Measurements from ENCODE around the gene MATCAP1.
A peak's percentile ranks its signal among the peaks of the same experiment; 100 is the strongest.

Gene MATCAP1

DNA sequence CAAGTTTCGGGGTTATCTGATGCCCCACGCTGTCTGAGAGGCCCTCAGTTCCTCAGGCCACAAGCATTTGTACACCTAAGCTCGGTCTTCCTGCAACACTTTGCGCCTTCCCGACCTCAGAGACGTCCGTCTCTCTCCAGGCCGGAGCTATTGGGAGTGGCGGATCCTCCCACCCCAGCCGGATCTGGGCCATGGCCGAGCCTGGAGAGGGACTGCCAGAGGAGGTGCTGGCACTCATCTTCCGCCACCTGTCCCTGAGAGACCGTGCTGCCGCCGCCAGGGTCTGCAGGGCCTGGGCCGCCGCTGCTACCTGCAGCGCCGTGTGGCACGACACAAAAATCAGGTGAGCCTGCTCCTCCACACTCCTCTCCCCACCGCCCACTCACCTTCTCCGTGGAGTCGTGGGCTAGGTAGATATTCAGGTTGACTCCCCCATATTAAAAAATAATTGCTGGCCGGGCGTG, 22.1 kb downstream of the MATCAP1 start:
- H4K20me1 ChIP-seq (ENCODE audit: insufficient read depth, low read length), result peaks cover 7% of the 10 kb centered on the region
- no peaks in the 10 kb centered on the region for H3K27me3 ChIP-seq (ENCODE audit: insufficient read depth, low read length, poor library complexity)
- H3K4me3 ChIP-seq (ENCODE audit: low read depth in 1 of 2, low read length in 2 of 2), result peak overlapping the region in 1 of 2 experiments; percentile 97; a peak in 2 of 4 replicates
- peak overlapping the region; percentile 98 for H2AFZ ChIP-seq (ENCODE audit: low read depth, low read length)
- H3K27ac ChIP-seq (ENCODE audit: low read length), result peak overlapping the region; percentile 46; the same call in 1 of the 2 replicates
- H3K4me1 ChIP-seq (ENCODE audit: insufficient read depth, low read length), result peaks cover 41% of the 10 kb centered on the region
- no peaks in the 10 kb centered on the region for H3K36me3 ChIP-seq (ENCODE audit: insufficient read depth, low read length)
- TF ChIP-seq EZH2 (IDR thresholded peaks at IDR 0.05; ENCODE audit: borderline replicate concordance, low read depth, low read length, severe bottlenecking) (no peak), CTCF (IDR thresholded peaks at IDR 0.05; ENCODE audit: borderline replicate concordance, extremely low read depth, low read length, poor library complexity, severe bottlenecking) (no peak)
- H3K4me2 ChIP-seq (ENCODE audit: insufficient read depth, low read length), result peak overlapping the region; percentile 97
- peak overlapping the region; percentile 68 for H3K9ac ChIP-seq (ENCODE audit: low read depth, low read length)
- no peaks in the 10 kb centered on the region for H3K9me3 ChIP-seq (ENCODE audit: insufficient read depth, low read length, severe bottlenecking)
- H3K79me2 ChIP-seq (ENCODE audit: insufficient read depth, low read length), result peaks cover 6% of the 10 kb centered on the region; the same call in 1 of the 2 replicates
- DNase-seq (no peak), ATAC-seq (ENCODE audit: insufficient read depth, low read depth) (no peak)

- H3K9me3 ChIP-seq (ENCODE audit: insufficient read depth, low read length, severe bottlenecking), result no peaks in the 10 kb centered on the region
- TF ChIP-seq EZH2 (IDR thresholded peaks at IDR 0.05; ENCODE audit: borderline replicate concordance, low read depth, low read length, severe bottlenecking) (no peak), CTCF (IDR thresholded peaks at IDR 0.05; ENCODE audit: borderline replicate concordance, extremely low read depth, low read length, poor library complexity, severe bottlenecking) (no peak)
- H3K4me2 ChIP-seq (ENCODE audit: insufficient read depth, low read length), result peak overlapping the region; percentile 97
- peaks cover 6% of the 10 kb centered on the region; the same call in 1 of the 2 replicates for H3K79me2 ChIP-seq (ENCODE audit: insufficient read depth, low read length)
- H3K27me3 ChIP-seq (ENCODE audit: insufficient read depth, low read length, poor library complexity), result no peaks in the 10 kb centered on the region
- ATAC-seq (ENCODE audit: insufficient read depth, low read depth) (peak; percentile 36), DNase-seq (peak; percentile 77)
- H3K4me3 ChIP-seq (ENCODE audit: low read depth in 1 of 2, low read length in 2 of 2), result peak overlapping the region; percentile 85 to 97
- peak overlapping the region; percentile 68 for H3K9ac ChIP-seq (ENCODE audit: low read depth, low read length)
- peaks cover 54% of the 10 kb centered on the region for H3K4me1 ChIP-seq (ENCODE audit: insufficient read depth, low read length)
- H2AFZ ChIP-seq (ENCODE audit: low read depth, low read length), result peak overlapping the region; percentile 98
- peak overlapping the region; percentile 60 for H3K27ac ChIP-seq (ENCODE audit: low read length)
- H3K36me3 ChIP-seq (ENCODE audit: insufficient read depth, low read length), result peaks cover 4% of the 10 kb centered on the region; the same call in 1 of the 2 replicates
- peaks cover 29% of the 10 kb centered on the region for H4K20me1 ChIP-seq (ENCODE audit: insufficient read depth, low read length)
Observed at GRCh38 chr16:67158637-67159600, 24.8 kb downstream of the MATCAP1 start.

GRCh38 chr16:67157892-67158635, 25.7 kb downstream of the MATCAP1 start:
- H3K27ac ChIP-seq (ENCODE audit: low read length), result no peak overlapping the region
- no peak overlapping the region for H2AFZ ChIP-seq (ENCODE audit: low read depth, low read length)
- H3K4me3 ChIP-seq (ENCODE audit: low read depth in 1 of 2, low read length in 2 of 2), result no peak overlapping the region
- H3K27me3 ChIP-seq (ENCODE audit: insufficient read depth, low read length, poor library complexity), result no peaks in the 10 kb centered on the region
- peaks cover 4% of the 10 kb centered on the region; the same call in 1 of the 2 replicates for H3K36me3 ChIP-seq (ENCODE audit: insufficient read depth, low read length)
- peaks cover 6% of the 10 kb centered on the region; the same call in 1 of the 2 replicates for H3K79me2 ChIP-seq (ENCODE audit: insufficient read depth, low read length)
- DNase-seq, result no peak
- peaks cover 54% of the 10 kb centered on the region for H3K4me1 ChIP-seq (ENCODE audit: insufficient read depth, low read length)
- H3K9ac ChIP-seq (ENCODE audit: low read depth, low read length), result no peak overlapping the region
- peaks cover 29% of the 10 kb centered on the region for H4K20me1 ChIP-seq (ENCODE audit: insufficient read depth, low read length)
- no peak for TF ChIP-seq EZH2 (IDR thresholded peaks at IDR 0.05; ENCODE audit: borderline replicate concordance, low read depth, low read length, severe bottlenecking)
- TF ChIP-seq CTCF (IDR thresholded peaks at IDR 0.05; ENCODE audit: borderline replicate concordance, extremely low read depth, low read length, poor library complexity, severe bottlenecking), result no peak
- no peak for ATAC-seq (ENCODE audit: insufficient read depth, low read depth)
- H3K4me2 ChIP-seq (ENCODE audit: insufficient read depth, low read length), result peak overlapping the region; percentile 97
- H3K9me3 ChIP-seq (ENCODE audit: insufficient read depth, low read length, severe bottlenecking), result no peaks in the 10 kb centered on the region
